Inflammatory macrophage (primary cell): ENCODE measurements around the gene TMED8.
"Not testable (repeated sequence)": the region's sequence is repeated elsewhere in the genome, so short reads cannot be mapped to it uniquely, and the experiment has no call there.

Source experiments
- DNase-seq, 2 donors: peaks; one replicate each; pipeline ENCODE4 v3.0.0-alpha.2; 2020 to 2022

TMED8 gene

DNA sequence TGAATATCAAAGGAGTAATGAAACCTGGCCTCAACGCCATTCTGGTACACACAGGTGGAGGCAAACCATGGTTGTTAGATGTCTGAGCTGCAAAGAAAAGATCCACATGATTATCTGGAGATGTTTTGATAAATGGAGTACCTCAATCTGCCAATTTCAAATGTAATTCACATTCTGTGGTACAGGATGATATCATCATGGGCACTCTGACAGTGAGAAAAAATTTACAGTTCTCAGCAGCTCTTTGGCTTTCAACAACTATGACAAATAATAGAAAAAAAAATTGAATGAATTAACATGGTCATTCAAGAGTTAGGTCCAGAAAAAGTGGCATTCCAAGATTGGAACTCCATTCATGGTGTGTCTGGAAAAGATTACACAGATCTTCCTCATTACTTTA lies 17.3 kb downstream of the TMED8 start:
- DNase-seq: no peak

DNA sequence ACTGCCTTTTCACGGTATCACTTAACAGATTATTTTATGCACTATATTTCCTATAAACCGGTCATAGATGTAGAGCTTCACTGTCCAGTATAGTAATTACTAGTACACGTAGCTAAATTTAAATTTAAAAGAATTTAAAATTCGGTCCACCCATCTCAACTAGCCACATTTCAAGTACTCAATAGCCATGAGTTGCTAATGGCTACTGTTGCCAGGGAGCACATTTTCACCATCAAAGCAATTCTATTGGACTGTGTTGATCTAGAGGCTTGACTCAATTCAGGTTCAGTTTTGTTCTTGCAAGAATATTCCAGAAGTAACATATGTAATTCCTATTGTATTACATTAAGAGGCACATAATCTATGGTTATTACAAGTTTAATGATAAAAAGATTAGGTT lies 20.0 kb downstream of the TMED8 start:
- no peak for DNase-seq

DNA sequence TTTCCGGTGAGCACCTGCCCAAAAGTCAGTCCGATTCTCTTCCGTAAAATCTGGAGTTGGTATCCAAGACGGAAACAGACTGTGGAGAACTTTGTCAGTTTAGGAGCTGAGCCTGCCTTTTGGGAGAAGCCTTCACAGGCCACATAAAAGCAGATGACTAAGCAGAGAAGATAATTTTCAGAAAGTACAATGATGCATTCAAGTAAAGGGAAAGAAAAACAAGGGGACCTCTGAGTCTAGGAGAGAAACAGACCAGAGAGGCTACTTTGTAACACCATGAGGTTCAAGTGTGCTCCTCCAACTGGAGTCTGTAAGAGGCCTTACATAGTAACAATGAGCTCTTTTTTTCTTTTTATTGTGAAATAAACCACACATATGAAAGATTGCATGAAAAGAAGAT lies 21.1 kb downstream of the TMED8 start:
- DNase-seq: no peak

DNA sequence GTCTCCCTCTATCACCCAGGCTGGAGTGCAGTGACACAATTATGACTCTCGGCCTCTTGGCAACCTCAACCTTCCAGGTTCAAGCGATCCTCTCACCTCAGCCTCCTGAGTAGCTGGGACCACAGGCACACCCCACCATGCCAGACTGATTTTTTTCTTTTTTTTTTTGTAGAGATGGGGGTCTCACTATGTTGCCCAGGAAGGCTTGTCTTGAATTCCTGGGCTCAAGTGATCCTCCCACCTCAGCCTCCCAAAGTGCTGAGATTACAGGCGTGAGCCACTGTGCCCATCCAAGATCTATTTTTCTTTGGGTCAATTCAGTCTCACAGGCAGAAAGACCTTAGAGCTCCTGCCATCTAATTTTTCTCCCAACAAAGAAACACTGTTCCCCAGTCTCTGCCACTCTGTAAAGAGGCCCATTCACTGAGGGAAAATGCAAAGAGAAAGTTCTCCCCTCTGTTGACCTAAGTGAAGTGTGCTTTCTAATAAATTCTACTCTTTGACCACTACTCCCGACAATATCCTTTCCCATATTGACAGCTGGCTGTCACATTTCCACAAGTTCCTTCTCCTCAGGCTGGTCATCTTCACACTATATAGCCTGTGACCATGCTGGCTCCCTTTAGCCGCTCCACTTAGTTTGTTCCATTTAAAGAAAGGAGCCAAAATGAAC lies 23.3 kb downstream of the TMED8 start:
- DNase-seq: no peak

DNA sequence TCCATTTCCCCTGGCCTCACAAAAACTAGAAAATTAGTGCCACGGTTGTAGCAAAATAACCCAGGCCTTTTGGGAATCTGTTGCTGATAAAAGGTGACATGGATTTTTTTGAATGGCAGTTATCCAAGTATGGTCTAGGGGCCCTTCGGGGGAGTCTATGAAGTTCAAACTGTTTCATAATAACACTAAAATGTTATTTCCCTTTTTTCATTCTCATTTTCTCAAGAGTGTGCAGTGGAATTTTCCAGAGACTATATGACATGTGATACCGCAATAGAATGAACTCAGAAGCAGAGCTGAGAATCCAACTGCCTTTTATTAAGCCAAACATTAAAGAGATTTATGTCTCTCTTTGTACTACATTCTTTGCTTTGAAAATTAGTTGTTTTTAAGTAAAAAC lies 29.1 kb downstream of the TMED8 start:
- DNase-seq: peak; percentile 27 to 81

DNA sequence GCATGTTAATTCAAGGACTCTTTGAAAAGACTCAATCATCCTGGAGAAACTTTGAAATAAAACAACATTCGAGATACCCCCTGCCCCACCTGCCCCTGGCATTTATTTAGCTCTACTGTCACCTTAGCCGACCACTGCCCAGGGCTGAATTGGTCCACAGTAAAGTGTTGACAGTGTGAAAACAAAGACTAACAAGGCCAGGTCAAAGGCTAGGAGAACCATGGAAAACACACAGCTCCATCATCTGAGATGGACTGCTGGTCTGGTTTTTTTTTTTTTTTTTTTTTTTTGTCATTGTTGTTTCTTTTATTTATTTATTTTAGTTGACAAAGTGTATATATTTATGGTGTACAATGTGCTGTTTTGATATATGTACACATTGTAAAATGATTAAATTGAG lies 30.4 kb downstream of the TMED8 start:
- no peak for DNase-seq

DNA sequence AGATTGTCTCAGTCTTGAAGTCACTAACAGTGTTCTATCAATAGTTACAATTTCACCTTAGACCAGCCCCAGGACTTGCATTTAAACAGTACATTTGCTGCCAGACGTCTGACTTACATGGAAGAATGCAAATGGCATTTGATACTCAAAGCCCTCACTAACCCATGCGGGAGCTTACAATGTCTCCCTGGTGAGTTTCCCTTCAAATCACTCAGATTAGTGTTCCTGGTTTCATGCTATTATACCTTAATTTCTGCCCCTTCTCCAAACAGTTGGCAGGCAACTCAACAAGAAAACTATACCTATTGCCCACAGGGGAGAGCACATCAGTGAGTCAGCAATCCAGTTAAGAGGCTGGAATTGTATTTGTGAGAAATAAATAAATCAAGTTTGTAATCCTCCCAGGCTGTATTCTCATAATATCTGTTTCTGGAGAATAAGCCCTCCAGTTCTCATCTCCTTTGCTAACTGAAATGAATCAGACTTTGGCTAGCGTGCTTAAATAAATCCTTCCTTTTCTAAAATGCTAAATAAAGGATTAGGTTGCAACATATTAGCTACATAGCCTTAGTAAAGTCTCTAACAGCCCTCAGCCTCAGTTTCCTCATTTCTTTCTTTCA lies 32.4 kb downstream of the TMED8 start:
- no peak for DNase-seq

DNA sequence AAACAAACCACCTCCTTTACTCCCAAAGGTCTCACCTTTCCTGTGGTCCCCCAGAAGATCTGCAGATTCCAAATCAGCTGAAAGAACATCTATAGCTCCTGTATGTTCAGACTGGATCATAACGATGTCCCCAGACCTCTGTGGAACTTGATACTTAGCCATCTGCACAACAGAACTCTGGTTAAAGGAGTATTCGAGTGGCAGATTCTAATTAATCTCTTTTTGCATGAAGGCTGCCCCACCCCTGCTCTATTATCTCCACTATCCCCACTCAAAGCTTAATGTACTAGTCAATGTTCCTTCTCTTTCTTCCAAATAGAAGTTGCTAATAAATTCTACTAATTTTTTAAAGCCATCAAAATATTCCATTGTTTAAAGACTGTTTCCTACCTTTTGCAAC lies 33.2 kb downstream of the TMED8 start:
- DNase-seq: no peak

DNA sequence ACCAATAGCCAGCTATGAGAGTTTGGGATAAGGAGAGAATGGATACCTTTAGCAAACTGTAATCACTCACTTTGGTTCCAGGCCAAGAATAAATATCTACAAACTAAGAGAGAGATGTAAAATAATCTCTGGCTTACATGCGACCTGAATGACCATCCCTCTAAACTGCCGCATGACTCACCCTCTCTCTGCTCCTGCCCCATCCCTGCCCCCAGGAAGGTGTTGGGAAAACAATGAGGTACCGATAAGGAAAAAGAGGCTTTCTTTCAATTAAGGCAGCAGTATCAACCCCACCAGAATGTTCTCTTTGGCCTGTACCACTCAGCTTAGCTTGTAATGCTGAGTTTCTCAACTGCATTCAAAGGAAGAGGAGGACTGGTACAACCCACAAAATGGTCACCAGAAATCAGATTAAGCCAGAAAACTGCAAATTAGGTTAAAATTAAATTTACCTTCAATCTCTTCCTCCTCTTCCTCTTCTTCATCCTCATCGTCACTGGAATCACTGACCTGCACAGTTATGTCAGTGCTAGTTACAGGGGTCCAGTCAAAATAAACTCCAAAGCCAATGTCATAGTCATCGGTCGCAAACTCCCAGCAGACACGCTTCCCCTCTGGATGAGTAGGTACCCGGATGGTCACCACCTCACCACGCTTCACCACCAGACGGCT lies 34.0 kb downstream of the TMED8 start:
- no peak for DNase-seq

DNA sequence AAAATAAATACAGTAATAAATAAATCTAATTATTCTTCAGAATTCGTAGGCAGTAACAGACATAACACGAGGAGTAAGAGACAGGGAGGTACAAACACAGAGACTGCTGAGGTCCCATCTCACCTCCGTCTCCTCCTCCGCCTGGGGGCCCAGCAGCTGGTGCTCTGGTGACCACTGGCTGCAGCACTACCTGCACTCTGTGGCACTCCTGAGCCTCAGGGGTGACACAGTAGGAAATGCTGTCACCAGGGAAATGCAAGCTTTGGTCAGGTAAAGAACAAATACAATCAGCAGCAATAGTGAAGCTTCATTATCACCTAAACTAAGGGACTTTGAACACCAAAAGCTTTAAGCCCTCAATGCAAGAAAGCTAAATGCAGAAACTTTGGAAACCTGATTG lies 36.5 kb downstream of the TMED8 start:
- DNase-seq: no peak

DNA sequence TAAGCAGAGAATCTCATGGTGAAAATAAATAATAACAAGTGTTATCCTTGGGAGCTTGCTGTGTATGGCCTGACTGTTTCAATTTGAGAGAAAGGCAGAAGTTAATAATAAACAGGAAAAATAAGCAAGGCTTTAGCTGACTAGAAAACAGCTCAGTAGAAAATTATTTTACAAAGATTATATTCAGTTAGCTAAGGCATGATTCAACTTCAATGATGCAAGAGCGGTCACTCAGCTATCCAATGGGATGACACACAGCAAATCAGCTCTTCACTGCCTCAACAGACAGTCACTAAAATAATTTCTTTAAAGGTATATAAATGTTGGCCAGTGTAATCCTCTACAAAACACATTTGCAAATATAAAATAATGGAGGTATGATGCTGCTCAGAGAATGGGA lies 37.5 kb downstream of the TMED8 start:
- no peak for DNase-seq

DNA sequence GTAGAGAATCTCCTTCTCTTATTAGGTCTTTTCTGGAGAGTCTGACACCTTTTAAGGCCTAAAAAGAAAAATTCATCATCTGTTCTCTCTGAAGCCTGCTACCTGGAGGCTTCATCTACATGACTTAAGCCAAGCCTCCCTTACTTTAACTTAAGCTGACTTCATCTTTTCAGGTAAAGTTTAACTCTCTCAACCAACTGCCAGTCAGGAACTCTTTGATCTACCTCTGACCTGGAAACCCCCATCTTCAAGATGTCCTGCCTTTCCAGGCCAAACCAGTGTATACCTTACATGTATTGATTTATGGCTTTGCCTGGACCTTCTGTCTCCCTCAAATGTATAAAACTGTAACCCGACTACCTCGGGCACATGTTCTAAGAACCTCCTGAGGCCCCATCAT lies 38.6 kb downstream of the TMED8 start:
- DNase-seq: no peak

DNA sequence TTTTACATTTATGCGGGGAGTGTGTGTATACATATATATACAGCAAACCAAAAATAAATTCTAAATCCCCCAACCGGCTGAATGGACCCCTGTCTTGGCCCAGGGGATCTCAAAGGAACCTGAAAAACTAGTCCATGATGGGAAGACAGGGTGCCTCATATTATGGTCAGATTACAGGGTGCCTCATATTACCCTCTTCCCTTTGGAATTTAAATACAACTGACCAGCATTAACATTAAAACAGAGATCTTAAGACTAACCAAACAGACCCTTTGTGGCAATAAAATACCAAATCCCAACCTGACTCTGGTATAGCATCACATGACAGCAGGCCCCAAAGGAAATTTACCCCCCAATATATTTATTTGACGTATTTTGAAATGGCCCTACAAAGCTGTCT lies 39.0 kb downstream of the TMED8 start:
- DNase-seq: no peak

DNA sequence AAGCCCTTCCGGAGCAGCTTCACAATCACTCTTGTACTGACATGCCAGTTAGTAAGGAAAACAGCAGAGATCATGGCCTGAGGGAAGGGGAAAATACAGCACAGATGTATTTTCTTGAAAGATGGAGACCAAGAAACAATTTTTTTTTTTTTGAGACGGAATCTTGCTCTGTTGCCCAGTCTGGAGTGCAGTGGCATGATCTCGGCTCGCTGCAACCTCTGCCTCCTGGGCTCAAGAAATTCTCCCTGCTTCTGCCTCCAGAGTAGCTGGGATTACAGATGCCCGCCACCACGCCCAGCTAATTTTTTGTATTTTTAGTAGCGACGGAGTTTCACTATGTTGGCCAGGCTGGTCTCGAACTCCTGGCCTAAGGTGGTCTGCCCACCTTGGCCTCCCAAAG lies 39.6 kb downstream of the TMED8 start:
- DNase-seq: not testable (repeated sequence)

DNA sequence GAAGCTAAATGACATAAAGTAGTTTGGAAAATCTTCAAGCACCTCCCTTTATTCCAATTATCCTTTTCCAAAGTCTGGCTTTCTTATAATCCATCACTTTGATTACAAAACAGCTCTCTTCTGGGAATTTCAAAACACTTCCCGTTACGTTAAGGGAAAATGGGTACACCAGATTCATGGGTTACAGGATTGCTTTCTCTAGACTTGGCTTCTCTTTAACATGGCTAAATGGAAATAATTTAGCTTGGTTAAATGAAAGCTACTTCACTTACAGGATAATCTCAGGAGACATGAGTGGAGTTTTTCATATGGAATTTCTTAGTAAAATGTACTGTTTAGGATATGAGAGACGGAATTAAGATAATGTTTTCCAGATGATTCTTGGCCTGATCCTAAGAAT lies 41.3 kb downstream of the TMED8 start:
- no peak for DNase-seq

DNA sequence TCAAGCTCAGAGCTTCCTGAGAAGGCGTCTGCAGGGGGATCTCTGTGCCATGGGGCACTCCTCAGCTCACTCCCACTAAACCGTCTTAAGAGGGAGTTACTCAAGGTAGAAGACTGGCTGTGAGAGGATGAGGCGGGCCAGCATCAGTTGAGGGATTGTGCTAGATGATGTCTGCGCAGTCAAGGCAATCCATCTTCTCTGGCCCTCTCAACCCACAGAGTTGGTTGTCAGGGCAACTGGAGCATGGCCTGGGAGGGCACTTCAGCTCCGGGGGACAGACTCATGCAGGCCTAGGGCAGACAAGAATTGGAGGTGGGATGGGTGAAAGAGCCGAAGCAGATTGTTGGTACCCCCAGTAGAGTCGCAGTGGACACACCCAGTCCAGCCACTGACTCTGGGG lies 47.0 kb downstream of the TMED8 start:
- no peak for DNase-seq

DNA sequence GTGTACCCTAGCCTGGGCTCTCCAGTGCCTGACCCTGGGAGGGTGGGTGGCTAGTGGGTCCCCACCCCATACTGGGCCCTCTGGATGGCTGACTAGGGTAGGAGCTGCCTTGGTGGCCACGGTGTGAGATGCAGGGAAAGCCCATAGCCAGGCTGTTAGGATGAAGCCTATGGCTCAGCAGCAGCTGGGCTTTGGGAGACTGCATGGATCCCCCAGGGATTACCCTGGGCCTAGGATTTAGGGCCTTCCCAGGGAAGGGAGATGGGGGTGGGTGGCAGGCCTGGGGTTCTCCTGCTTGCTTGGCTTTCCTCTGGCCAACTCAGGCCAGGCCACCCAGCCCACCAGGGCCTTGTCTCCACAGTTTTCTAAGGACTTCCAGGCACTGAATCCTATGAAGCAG lies 49.8 kb downstream of the TMED8 start:
- DNase-seq: no peak

DNA sequence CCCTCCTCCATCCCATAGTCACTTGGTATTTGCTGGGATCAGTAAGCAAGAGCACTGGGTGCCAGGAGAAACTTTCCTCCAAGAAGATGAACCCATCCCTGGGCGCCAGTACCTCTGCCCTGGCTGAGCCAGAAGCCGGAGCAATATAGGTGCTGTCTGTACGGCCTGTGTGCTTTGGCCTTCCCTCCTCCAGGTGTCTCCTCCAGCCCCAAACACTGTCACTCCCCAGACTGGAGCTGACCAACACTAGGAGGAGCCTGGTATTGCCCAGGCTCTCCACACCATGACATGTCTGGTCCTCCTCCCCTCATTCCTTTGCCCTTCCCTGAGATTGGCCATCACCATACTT lies 51.2 kb downstream of the TMED8 start:
- DNase-seq: no peak

DNA sequence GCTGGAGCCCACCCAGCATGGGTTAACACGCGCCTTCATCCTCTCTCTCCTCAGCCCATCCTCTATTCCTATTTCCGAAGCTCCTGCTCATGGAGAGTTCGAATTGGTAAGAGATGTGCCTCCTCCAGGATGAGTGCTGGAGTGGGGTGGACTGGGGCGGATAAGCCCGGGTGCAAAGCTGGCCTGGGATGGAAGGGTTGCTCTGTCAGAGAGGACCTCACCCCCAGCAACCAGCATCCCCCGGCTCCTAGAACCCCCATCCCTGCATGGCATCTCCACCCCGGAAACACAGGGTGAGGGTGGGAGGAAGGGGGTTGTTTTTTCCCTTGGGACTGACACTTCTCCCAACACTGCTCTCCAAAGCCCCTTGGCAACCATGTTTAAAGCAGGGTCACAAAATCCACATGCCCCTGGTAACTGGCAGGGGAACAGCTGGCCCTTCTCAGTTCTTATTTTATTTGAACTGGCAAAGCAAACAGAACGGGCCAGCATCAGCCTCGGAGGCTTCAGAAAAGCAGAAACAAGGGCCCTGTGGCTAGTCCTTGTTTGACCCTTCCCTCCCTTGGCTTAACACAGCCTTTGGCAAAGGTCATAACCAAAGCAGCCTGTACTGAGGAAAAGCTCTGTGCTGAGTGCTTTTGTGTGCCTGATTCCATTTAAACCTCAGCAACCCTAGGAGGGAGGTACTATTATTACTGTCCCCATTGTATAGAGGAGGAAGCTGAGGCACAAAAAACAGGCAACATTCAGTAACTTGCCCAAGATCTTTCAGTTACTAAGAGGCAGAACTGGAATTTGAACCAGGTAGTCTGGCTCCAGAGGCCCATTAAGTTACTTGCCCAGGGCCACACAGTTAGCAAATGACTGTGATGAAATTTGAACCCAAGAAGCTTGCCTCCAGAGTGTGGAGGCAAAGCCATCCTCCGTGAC lies 51.8 kb downstream of the TMED8 start:
- DNase-seq: no peak

DNA sequence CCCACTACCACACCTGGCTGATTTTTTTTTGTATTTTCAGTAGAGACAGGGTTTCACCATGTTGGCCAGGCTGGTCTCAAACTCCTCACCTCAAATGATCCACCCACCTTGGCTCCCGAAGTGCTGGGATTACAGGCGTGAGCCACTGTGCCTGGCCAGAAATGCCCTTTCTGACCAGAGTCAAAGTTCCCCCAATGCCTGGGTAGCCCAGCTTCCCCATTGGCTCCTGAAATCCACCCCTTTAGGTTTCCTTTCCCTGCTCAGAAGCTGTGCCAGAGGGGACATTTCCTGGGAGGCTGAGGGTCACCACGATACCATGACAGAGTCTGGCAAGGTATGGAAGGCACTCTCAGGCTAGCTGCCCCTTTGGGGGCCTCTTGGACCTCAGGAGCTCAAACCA lies 52.6 kb downstream of the TMED8 start:
- no peak for DNase-seq

DNA sequence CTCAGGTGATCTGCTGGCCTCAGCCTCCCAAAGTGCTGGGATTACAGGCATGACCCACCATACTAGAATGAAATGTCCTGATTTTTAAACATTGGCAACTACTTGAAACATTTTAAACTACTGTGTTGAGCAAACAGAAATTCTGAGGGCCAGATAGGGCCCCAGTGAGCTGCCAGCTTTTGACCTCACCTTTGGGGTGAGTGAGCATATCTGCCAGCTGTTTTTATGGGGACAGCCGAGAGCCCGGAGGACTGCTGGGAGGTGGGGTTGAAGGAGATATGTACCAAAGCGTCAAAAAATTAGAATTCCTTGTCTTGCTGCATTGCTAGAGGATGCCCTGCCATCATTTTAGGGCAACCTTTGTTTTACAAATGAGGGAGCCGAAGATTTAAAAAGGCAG lies 53.3 kb downstream of the TMED8 start:
- no peak for DNase-seq

DNA sequence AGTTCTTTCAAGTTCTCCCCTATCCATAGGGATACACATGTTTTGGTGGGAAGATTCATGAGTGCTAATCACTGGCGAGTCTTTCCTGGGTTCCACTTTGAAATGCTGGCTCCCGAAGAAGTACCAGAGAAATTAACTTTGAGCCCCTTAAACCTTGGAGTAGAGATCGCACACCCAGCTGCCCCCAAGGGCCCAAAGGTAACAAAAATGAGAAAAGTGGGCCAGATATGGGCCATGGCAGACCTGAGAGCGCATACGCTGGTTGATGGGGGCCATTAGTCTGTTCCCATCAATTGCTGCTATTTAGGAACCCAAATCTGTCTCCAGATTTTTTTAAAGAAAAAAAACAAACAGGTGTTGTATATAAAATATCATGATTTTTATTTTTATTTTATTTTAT lies 53.9 kb downstream of the TMED8 start:
- DNase-seq: no peak

DNA sequence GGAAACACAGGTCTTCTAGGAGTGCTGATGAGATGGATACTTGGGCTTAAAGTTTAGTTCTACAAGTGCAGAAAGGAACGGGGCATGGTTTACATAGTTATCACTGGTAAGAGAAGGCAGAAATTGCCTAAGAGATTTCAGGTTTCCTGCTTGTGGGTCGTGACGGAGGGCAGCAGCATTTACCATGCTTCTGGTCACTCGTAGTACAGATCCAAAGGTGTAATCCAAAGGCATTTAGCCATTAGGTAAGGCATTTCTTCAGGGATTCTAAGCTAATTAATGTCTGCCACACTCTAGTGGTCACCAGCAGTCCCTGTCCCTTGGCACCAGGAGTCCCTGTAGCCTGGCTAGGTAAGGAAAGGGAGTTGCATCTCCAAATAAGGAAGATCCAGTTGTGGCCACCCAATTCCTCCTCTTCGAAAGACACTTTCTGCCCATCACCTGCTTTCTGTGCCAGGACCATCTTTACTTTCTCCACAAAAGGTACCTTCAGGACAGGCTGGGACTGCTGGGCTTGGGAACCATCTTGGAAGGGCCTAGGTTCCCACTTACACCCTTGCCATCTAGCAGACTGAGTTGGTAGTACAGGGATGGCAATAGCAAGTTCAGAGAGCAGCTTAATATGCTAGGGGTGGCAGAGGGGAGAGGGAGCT lies 54.5 kb downstream of the TMED8 start:
- no peak for DNase-seq
